HS-27A (cell line): ENCODE results near the gene SAMSN1.

ENCODE experiments used
- DNase-seq: peaks from one replicate; pipeline ENCODE4 v3.0.0-alpha.2; 2012; ENCODE audit warnings: low read depth, missing footprints

The SAMSN1 gene

GRCh38 chr21:14484188-14485009 is 61.7 kb downstream of the SAMSN1 start:
- DNase-seq = no peak

GRCh38 chr21:14483296-14483695 is 62.8 kb downstream of the SAMSN1 start:
- no peak for DNase-seq

GRCh38 chr21:14482165-14482564 is 64.0 kb downstream of the SAMSN1 start:
- DNase-seq = no peak

- no peak for DNase-seq
Measured at GRCh38 chr21:14480411-14481031, 65.6 kb downstream of the SAMSN1 start.

GRCh38 chr21:14479241-14479786 is 66.8 kb downstream of the SAMSN1 start:
- no peak for DNase-seq

- DNase-seq = no peak
Measured at GRCh38 chr21:14477841-14478240, 68.3 kb downstream of the SAMSN1 start.

GRCh38 chr21:14477133-14477532 is 69.0 kb downstream of the SAMSN1 start:
- no peak for DNase-seq

GRCh38 chr21:14474995-14475394 is 71.1 kb downstream of the SAMSN1 start:
- no peak for DNase-seq

- no peak for DNase-seq
Measured at GRCh38 chr21:14469641-14470040, 76.5 kb downstream of the SAMSN1 start.

- no peak for DNase-seq
Measured at GRCh38 chr21:14466715-14467114, 79.4 kb downstream of the SAMSN1 start.

GRCh38 chr21:14457762-14458161 is 88.4 kb downstream of the SAMSN1 start:
- DNase-seq = no peak

- DNase-seq = no peak
Measured at GRCh38 chr21:14456911-14457310, 89.2 kb downstream of the SAMSN1 start.

GRCh38 chr21:14454016-14455009 is 91.8 kb downstream of the SAMSN1 start:
- no peak for DNase-seq

GRCh38 chr21:14453339-14454015 is 92.6 kb downstream of the SAMSN1 start:
- no peak for DNase-seq

GRCh38 chr21:14452727-14453241 is 93.3 kb downstream of the SAMSN1 start:
- no peak for DNase-seq

GRCh38 chr21:14452031-14452726 is 93.9 kb downstream of the SAMSN1 start:
- DNase-seq = no peak

- no peak for DNase-seq
Measured at GRCh38 chr21:14451546-14451945, 94.6 kb downstream of the SAMSN1 start.

GRCh38 chr21:14448784-14449183 is 97.3 kb downstream of the SAMSN1 start:
- DNase-seq = no peak

- DNase-seq = no peak
Measured at GRCh38 chr21:14438211-14438610, 107.9 kb downstream of the SAMSN1 start.

GRCh38 chr21:14435423-14435822 is 110.7 kb downstream of the SAMSN1 start:
- no peak for DNase-seq
